Spinal cord (tissue), 10 donors: ENCODE data around the gene DPF1. TPM values are rescaled to one million over a fixed set of nuclear protein-coding genes. Genes with fewer than 3 reads are reported as not detected.

Source experiments
- DNase-seq, 6 donors: peaks; one replicate each; pipeline versions ENCODE4 v3.0.0 to v3.0.0-alpha.2; 2013 to 2015; ENCODE audit warnings: low spot score in 6 of 6, low read depth in 4 of 6
- H3K27ac ChIP-seq: one replicate; pipeline ENCODE4 v1.5.1; 2013; ENCODE audit warnings: low read depth, low read length, control low read depth
- H3K27me3 ChIP-seq: one replicate; pipeline ENCODE4 v1.6.1; 2013; ENCODE audit warnings: low read length; ENCODE audit not compliant: control insufficient read depth, insufficient read depth
- H3K36me3 ChIP-seq: one replicate; pipeline ENCODE4 v1.6.1; 2013; ENCODE audit warnings: low read length; ENCODE audit not compliant: control insufficient read depth, insufficient read depth
- H3K4me1 ChIP-seq: one replicate; pipeline ENCODE4 v1.6.1; 2013; ENCODE audit warnings: low read length; ENCODE audit not compliant: control insufficient read depth, insufficient read depth
- H3K4me3 ChIP-seq: one replicate; pipeline ENCODE4 v1.5.1; 2013; ENCODE audit warnings: low read depth, low read length, control low read depth
- H3K9me3 ChIP-seq: one replicate; pipeline ENCODE4 v1.6.1; 2013; ENCODE audit warnings: low read length; ENCODE audit not compliant: control insufficient read depth, insufficient read depth
- WGBS: methylation state at CpG from one replicate; pipeline ENCODE4 v1.1.5; 2013; ENCODE audit warnings: missing lambda C conversion rate; ENCODE audit not compliant: insufficient coverage; 5-methylcytosine and 5-hydroxymethylcytosine counted together
- long read RNA-seq, 4 donors: transcript quantifications; one replicate each; lab custom pipeline, GENCODE V29; 2026
- polyA plus RNA-seq, 2 donors: library from polyadenylated mRNA; unstranded; fragments of 120-200 nt; gene quantifications; one replicate each; pipeline ENCODE4 v1.2.1, GENCODE V29; 2013; ENCODE audit not compliant: insufficient read length in 2 of 2
- total RNA-seq, 2 donors: library from RNA; depleted of rRNA in 1 of 2; stranded (reverse); fragments of 120-200 nt in 1 of 2; fragments of >200 nt in 1 of 2; gene quantifications; one replicate each; pipeline versions ENCODE4 v1.2.3 to v1.2.4, GENCODE V29; 2013 to 2014
- donor health status: healthy.

DPF1 gene
- total RNA-seq (10 to 100 TPM; 12.4 to 14.4 TPM), polyA plus RNA-seq (10 to 100 TPM; 65.5 to 90.1 TPM)
- long read RNA-seq, donor 1, transcript DPF1-209 (12 exons, 1,562 nt) = major isoform, 14 of 15 reads
- long read RNA-seq, donor 1, partial matches to known transcripts = 0 of 15 reads
- long read RNA-seq, donor 1, other reads (novel, unspliced or antisense) = 0 of 15 reads
- long read RNA-seq, donor 2, transcript DPF1-209 (12 exons, 1,562 nt) = major isoform, 5 of 9 reads
- long read RNA-seq, donor 2, partial matches to known transcripts = 0 of 9 reads
- long read RNA-seq, donor 2, other reads (novel, unspliced or antisense) = 0 of 9 reads
- long read RNA-seq, donor 3, transcript DPF1-209 (12 exons, 1,562 nt) = major isoform, 6 of 9 reads
- long read RNA-seq, donor 3, partial matches to known transcripts = 0 of 9 reads
- long read RNA-seq, donor 3, other reads (novel, unspliced or antisense) = 0 of 9 reads
- long read RNA-seq, donor 4, partial matches to known transcripts = 631 of 631 reads
- long read RNA-seq, donor 4, other reads (novel, unspliced or antisense) = 0 of 631 reads

- Histone ChIP-seq H3K4me3 (peak within 1 kb of the TSS; percentile 43), H3K36me3 (peaks cover 27% of the 10 kb centered on the region), H3K27me3 (no peaks in the 10 kb centered on the region), H3K4me1 (peaks cover 44% of the 10 kb centered on the region), H3K9me3 (no peaks in the 10 kb centered on the region), H3K27ac (no peak within 1 kb of the TSS)
- DNase-seq = peak in 4 of 6 donors; percentile 59 to 91 (median 80)
- 2% methylated on average over 60 of the region's 61 CpGs for WGBS
These were observed at the start of gene DPF1 for GRCh38 chr19:38224014-38224862. Gene DPF1, minus strand, starts transcription at chr19:38224222. Its CDS starts 80 bp downstream, at chr19:38224142.

- Histone ChIP-seq H3K4me3 (no peak overlapping the region), H3K27ac (no peak overlapping the region), H3K4me1 (peaks cover 11% of the 10 kb centered on the region), H3K27me3 (no peaks in the 10 kb centered on the region), H3K36me3 (no peaks in the 10 kb centered on the region), H3K9me3 (no peaks in the 10 kb centered on the region)
- WGBS = no CpG with 5 or more reads among the region's 2 CpGs
- no peak for DNase-seq
These were observed 49.5 kb upstream of the DPF1 start for GRCh38 chr19:38273499-38273898.

- WGBS = 56% methylated on average over 4 of the region's 5 CpGs
- no peak overlapping the region for H3K4me3 ChIP-seq
- H3K4me1 ChIP-seq = peaks cover 10% of the 10 kb centered on the region
- no peaks in the 10 kb centered on the region for H3K9me3 ChIP-seq
- no peaks in the 10 kb centered on the region for H3K36me3 ChIP-seq
- H3K27me3 ChIP-seq = no peaks in the 10 kb centered on the region
- DNase-seq = peak in 1 of 6 donors; percentile 61
- H3K27ac ChIP-seq = peak overlapping the region; percentile 4
These were observed 46.7 kb upstream of the DPF1 start for GRCh38 chr19:38270587-38271167.

- H3K27ac ChIP-seq = peak overlapping the region; percentile 73
- no peaks in the 10 kb centered on the region for H3K36me3 ChIP-seq
- 86% methylated on average over 1 of the region's 8 CpGs for WGBS
- H3K9me3 ChIP-seq = no peaks in the 10 kb centered on the region
- peak in 2 of 6 donors; percentile 20 to 64 for DNase-seq
- peaks cover 25% of the 10 kb centered on the region for H3K4me1 ChIP-seq
- H3K4me3 ChIP-seq = no peak overlapping the region
- H3K27me3 ChIP-seq = peaks cover 13% of the 10 kb centered on the region
These were observed 44.5 kb upstream of the DPF1 start for GRCh38 chr19:38268539-38268938.

- 57% methylated on average over 9 of the region's 12 CpGs for WGBS
- peak overlapping the region; percentile 73 for H3K27ac ChIP-seq
- H3K4me1 ChIP-seq = peaks cover 25% of the 10 kb centered on the region
- no peak for DNase-seq
- no peak overlapping the region for H3K4me3 ChIP-seq
- peaks cover 14% of the 10 kb centered on the region for H3K27me3 ChIP-seq
- no peaks in the 10 kb centered on the region for H3K9me3 ChIP-seq
- H3K36me3 ChIP-seq = no peaks in the 10 kb centered on the region
These were observed 43.9 kb upstream of the DPF1 start for GRCh38 chr19:38267761-38268483.

- DNase-seq = no peak
- H3K27ac ChIP-seq = peak overlapping the region; percentile 48
- H3K9me3 ChIP-seq = no peaks in the 10 kb centered on the region
- WGBS = 64% methylated on average over 12 of the region's 12 CpGs
- H3K4me3 ChIP-seq = no peak overlapping the region
- H3K27me3 ChIP-seq = peaks cover 14% of the 10 kb centered on the region
- H3K4me1 ChIP-seq = peaks cover 25% of the 10 kb centered on the region
- H3K36me3 ChIP-seq = no peaks in the 10 kb centered on the region
These were observed 43.1 kb upstream of the DPF1 start for GRCh38 chr19:38266981-38267597.

- H3K4me3 ChIP-seq = no peak overlapping the region
- peak overlapping the region; percentile 88 for H3K27ac ChIP-seq
- peaks cover 14% of the 10 kb centered on the region for H3K27me3 ChIP-seq
- no peaks in the 10 kb centered on the region for H3K36me3 ChIP-seq
- DNase-seq = no peak
- H3K4me1 ChIP-seq = peaks cover 25% of the 10 kb centered on the region
- H3K9me3 ChIP-seq = no peaks in the 10 kb centered on the region
- WGBS = 83% methylated on average over 11 of the region's 12 CpGs
These were observed 42.0 kb upstream of the DPF1 start for GRCh38 chr19:38265921-38266429.

GRCh38 chr19:38265213-38265861 lies 41.3 kb upstream of the DPF1 start:
- no peaks in the 10 kb centered on the region for H3K9me3 ChIP-seq
- H3K36me3 ChIP-seq = no peaks in the 10 kb centered on the region
- WGBS = 30% methylated on average over 11 of the region's 14 CpGs
- peak overlapping the region; percentile 88 for H3K27ac ChIP-seq
- DNase-seq = peak in 1 of 6 donors; percentile 49
- H3K27me3 ChIP-seq = peaks cover 14% of the 10 kb centered on the region
- H3K4me1 ChIP-seq = peaks cover 25% of the 10 kb centered on the region
- peak overlapping the region; percentile 40 for H3K4me3 ChIP-seq
